ENCODE data around the gene ZCCHC2.

Gene ZCCHC2

DNA sequence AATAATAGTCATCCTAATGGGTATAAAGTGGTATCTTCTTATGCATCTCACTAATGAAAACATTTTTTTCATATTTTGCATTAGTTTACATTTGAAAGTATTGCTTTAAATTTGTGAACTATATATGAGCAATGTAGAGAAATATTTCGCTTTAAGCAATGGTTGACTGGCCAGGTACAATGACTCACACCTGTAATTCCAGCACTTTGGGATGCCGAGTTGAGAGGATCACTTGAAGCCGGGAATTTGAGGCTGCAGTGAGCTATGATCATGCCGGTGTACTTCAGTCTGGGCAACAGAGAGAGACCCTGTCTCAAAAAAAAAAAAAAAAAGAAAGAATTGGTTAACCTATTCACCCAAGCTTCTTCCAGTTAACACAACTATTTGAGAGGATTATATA is 15.1 kb downstream of the ZCCHC2 start:
- no peak for DNase-seq (ENCODE audit: low read depth in 2 of 2)

DNA sequence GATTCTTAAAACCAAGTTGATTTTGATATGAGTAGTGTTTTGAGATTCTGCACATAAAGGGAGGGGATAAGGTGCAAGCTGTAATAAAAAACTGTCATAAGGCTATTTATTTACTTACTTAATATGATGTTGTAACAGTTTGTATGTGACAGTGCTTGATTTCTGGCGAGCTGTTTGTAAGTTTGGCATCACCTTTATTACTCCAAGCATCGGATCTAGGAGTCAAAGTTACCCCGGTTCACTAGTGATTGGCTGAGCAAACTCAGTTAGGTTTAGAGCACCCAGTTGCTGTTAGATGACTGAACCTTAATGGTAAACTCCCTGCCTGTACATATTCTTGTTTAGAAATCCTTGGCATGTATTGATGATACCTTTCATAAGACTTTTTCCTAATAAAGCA is 16.1 kb downstream of the ZCCHC2 start:
- DNase-seq (ENCODE audit: low read depth in 2 of 2): no peak

DNA sequence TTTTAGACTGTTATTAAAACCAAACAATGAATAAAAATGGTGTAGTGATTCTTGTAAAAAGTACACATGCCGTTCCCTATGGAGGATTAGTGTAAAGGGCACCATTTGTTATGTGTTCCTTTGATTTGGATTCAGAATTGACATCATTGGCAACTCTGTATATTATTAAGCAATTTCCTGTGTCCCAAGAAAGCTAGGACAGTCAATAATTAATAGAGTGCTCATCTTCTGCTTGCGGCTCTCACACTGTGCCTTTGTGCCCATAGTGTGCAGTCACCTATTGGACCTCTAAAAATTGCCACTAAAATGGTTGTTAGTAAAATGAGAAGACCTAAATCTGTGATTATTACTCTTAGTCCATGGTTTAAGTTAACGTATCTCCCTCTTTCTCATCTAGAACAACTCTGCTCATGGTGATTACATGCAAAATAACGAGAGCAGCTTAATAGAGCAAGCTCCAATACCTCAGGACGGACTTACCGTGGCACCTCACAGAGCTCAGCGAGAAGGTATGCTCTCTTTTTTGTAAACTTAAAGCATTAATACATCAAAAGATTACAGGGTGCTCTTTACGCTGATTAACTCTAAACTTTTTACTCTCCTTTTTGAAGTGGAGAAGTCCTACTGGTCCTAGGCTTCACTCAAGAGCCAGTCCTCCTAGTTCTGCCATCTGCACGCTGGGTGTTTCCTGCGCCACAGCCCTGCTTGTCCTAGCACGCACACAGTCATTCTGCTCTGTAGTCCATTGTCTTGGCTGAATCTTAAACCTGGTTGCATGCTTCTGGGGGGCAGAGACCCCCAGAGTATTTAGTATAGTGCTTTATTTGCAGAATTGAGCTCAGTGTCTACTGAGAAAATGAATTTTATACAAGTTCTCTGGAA is 16.7 kb downstream of the ZCCHC2 start:
- DNase-seq (ENCODE audit: low read depth in 2 of 2): no peak

DNA sequence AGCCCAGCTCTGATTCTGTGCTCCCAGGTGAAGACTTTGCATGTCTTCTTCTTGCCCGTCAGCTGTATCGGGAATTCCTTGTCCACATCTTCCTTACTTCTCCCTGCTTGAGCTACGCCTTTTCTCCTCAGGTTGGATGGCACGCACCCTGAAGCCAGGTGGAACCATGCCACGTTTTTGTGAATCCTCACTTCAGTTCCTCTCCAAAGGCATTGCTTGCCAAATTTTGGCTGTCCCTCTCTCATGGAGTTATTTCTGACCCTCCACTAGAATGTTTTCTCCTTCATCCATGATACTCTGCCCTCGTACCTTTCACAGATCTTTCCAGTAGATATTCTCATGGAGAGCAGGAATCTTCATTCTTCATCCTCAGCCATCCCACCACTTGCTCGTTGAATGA is 20.2 kb downstream of the ZCCHC2 start:
- DNase-seq (ENCODE audit: low read depth in 2 of 2): no peak

DNA sequence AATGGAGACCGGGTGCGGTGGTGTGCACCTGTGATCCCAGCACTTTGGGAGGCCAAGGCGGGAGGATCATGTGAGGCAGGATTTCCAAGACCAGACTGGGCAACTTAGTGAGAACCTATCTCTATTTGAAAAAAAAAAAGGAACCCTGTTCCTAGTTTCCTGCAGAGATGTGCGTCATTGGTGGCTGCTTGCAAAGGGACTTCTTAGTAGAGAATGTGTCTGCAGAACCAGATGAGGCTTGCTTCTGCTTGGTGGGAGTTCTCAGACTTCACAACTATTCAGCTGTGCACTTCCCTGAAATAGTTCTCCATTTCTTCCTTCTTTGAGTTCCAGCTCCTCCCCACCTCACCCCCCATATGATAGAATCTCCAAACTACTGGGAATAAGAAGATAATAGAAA is 22.3 kb downstream of the ZCCHC2 start:
- DNase-seq (ENCODE audit: low read depth in 2 of 2): no peak

DNA sequence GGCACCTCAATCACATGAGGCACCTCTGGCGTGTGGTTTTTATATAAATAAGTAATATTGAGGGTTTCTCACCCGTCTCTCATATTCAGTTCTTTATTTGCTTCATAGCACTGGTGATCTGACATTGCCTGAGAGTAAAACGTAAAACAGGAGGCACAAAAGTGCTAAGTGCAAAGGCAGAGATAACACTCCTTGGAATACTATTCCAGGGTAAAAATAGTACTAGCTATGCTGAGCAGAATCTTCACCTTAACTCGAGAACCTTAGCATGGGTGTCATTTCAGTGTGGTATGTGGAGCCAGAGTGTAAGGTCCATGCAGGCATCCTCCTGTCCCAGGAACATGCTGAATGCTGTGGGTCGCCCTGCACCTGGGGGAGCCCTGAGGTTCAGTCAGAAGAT is 26.9 kb downstream of the ZCCHC2 start:
- DNase-seq (ENCODE audit: low read depth in 2 of 2): no peak

DNA sequence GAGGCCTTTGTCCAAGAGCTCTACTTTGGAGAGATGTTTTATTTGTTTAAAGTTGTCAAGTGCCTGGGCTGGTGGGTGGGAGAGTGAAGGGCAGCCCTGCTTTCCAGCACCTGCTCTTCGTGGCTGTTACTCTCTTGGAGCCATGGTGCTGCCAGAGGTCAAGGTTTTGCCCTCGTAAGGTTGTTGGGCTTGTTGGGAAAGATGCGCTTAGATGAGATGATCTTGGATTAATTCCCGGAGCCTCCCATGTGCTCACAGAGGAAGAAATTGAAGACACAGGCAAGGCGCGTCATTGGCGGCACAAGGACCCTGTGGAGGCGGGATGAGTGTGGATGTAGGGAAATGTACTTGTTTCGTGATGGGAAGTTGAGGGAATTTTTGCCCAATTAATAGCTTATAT is 27.9 kb downstream of the ZCCHC2 start:
- DNase-seq (ENCODE audit: low read depth in 2 of 2): no peak

DNA sequence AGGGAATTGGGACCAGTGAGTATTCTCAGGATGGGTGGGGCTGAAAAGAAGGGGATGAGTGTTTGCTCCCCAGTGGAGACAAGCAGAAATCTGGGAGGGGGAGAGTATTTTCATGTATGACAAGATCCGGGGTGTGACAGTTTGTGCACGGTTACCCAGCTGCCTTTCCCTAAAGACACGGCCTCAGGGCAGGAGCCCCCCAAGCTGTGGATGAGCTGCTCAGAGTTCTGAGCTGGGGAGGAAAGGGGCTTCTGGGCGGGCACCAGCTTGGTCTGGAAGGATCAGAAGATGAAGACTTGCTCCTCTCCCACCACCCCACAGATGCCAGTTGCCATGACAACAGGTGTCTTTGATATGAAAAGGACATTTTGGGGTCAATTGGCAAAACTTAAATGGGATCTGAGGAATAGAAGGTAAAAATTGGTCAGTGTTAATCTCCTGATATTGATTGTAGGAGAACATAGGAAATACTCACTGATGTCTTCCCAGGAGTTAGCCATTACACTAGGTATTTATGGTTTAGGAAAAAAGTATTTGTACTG is 29.2 kb downstream of the ZCCHC2 start:
- no peak for DNase-seq (ENCODE audit: low read depth in 2 of 2)

DNA sequence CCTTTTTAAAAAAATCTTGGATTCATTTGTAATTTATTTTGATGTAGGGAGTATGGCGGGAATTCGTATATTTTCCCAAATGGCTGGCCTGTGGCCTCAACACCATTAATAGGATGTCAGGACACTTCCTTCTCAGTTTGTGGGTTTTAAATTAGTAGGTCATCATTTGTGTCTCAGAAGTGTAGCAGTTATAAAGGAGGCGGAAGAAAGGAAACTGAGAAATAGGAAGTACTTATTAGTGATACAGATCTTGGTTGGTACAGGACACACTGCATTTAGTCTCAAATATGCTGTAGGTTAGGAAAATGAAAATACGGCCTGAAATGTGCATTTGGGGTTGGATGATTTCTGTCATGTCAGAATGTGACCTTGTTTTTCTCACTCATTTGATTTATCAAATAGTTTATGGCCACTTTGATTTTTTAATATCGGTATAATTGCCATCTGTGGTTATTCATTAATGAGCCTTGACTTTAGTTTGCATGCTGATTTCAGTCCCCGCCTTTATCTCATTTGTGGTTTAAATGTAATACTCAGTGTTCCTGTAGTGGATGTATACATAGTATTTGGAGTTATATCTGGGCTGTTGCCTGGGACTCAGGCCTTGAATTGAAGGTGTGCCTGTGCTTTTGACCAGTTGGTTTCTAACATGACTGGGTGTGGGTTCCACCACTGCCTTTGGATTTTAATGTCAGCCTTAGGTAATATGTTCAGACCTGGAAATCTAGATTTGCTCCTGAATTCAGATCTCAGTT is 31.4 kb downstream of the ZCCHC2 start:
- no peak for DNase-seq (ENCODE audit: low read depth in 2 of 2)

DNA sequence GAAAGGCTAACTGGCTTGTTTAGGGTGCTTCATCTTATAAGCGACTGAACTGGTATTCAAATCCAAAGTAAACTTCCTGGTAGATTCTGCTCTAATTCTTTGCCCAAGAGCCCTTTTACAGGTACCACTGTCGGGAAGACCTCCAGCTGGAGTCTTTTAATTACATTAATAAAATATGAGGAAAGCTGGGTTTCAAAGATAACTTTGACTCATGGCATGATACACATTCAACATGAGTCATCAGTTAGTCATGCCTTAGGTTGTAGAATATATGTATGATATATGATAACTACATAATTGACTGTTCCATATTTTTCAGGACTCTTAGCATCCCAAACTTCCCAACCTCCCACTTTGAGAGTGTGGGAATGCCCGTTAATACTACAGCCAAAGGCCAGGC is 32.3 kb downstream of the ZCCHC2 start:
- no peak for DNase-seq (ENCODE audit: low read depth in 2 of 2)

DNA sequence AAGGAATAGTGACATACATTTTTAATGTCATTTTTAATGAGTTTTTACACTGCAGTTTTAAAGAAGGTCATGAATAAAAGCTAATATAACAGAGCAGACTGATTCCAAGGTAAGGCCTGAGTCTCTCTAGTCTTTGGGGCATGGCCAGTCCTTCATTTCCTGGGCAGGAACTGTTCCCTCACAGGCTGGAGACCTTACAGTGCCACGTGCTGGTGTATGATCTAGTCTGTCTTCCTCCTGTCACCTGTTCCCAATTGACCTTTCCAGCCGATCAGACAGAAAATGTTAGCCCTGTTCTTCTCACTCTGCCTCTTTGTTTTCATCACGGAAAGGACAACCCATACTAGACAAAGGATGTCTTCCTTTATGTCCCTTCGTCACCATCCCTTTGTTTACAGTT is 33.6 kb downstream of the ZCCHC2 start:
- no peak for DNase-seq (ENCODE audit: low read depth in 2 of 2)

DNA sequence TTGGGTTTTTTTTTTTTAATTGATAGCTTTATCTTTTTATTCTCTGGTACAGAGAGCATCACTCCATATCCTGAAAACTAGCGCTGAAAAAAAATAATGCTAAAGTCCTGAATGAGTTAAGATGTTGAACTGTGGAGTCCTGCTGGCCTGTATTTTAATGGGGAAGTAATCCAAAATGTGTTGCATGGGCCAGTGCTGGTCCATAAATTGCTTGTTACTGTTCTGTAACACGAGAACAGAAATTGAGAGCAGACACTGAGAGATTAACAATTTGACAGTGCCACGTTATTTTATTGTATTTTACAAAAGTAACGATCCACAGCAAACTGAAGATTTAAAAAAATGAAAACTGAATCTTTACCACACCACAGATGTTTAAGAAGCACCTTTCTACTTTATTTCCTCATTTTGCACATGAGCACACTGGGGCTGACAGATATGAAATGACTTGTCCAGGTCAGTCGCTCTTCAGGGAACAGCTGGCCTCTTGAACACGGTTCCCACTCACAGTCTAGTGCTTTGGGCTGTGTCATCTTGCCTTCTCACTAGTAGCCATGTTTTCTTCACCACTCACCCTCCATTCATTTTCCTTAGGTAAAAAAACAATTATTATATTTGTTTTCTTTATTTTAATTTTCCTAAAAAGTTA is 35.3 kb downstream of the ZCCHC2 start:
- no peak for DNase-seq (ENCODE audit: low read depth in 2 of 2)

DNA sequence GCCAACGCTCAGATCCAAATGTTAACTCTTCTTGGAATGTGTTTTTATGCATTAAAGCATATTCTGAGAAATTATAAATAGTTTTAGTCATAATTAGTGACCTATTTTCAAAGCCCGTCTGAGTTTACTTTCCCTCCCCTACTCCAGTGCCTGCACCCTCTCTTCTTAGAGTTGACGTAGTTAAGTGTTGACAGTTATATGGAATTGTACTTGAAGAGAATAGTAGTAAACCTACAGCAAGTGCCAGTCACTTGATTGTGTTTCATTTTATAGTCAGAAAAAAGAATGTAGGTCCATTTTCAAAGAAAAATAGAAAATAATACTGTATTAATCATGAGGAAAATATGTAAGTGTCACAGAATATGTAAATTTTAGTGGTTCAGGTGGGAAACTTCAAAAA is 41.2 kb downstream of the ZCCHC2 start:
- DNase-seq (ENCODE audit: low read depth in 2 of 2): no peak

DNA sequence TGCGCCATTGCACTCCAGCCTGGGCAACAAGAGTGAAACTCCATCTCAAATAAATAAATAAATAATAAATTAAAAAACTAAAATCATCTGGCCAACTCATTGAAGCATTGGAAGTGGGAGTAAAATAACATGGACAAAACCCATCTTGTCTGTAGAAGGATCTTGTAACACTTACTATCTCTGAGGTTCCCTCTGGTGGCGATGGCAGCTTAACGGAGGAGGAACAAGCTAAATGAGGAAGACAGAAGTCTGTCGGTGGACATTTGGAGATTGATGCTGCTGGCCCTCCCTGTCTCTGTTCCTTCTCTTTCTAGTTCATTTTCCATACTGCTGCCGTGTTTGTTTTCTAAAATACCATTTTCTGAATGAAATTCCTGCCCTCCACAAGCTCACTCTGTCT is 43.4 kb downstream of the ZCCHC2 start:
- no peak for DNase-seq (ENCODE audit: low read depth in 2 of 2)

DNA sequence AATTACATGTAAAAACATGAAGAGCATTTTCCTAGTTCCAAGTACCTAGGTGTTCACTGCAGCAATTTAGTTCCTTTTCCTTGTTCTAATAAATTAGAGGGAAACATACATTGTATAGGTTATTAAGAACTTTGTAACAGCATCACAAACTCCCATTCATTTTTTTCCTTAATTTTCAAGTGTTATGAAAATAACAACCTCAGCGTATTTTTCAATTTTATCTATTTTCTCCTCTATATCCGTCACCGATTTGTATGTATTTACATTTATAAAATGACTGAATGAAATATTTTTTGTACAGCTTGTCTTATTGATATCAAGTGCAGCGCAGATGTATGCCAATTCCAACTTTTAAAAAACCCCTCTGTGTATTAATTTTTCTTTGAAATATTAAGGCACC is 44.0 kb downstream of the ZCCHC2 start:
- DNase-seq (ENCODE audit: low read depth in 2 of 2): no peak

DNA sequence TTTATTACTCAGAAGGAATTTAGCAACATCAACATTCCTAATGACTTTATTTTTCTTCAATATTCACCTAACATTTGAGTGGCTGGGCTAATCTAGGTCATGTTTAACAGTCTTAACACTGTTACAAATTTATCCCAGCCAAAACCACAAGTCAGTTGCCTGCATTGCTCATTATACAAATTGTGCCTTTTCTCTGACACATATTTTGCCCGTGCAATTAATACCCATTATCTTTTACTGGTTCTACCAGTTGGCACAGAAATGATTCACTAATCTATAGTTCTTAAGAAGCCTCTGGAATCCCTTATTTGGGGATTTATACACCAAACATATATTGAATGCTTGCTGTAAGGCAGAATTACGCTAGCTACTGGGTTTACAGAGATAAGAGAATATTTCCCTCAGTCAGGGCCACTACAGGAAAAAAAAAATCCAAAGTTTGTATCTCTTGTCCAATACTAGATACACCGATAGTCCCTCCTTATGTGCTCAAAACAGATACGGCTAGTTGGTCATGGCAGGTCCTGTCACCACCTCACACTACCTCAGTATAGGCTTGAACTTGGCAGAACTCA is 46.3 kb downstream of the ZCCHC2 start:
- no peak for DNase-seq (ENCODE audit: low read depth in 2 of 2)

DNA sequence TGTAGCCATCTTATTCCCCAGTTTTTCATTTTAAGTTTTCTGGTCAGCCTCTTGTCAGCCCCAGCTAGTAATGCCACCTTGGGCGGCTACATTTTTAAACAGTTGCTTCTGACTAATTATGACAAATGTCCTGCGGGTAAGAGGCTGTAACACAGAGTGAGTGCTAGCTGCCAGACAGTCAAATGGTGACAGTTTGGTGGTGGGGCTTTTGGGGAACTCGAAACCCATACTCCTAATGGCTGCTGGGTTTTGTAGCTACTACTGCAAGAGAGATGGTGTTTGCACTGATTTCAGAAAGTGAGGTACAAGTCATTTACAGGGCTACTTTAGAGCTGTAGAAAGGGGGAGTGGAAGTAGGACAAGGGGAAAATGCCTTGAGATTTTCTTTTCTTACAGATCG is 48.2 kb downstream of the ZCCHC2 start:
- no peak for DNase-seq (ENCODE audit: low read depth in 2 of 2)

DNA sequence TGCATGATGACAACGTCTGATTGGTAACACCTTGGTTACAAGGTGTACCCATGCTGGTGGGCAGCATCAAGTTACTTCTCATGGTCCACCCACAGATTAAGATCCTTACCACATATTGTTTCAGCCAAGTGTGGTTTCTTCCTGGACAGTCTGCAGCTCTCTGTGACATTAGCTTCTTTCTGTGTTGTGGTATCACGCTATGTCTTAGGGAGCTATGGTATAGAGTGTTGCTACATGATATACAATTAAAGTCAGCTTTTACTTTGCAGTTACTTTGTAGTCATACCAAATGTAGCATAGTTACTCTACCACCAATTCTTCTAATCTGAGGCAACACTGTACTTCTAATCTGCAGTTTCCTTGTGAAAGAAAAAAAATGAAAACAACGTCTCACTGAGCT is 48.8 kb downstream of the ZCCHC2 start:
- DNase-seq (ENCODE audit: low read depth in 2 of 2): no peak

DNA sequence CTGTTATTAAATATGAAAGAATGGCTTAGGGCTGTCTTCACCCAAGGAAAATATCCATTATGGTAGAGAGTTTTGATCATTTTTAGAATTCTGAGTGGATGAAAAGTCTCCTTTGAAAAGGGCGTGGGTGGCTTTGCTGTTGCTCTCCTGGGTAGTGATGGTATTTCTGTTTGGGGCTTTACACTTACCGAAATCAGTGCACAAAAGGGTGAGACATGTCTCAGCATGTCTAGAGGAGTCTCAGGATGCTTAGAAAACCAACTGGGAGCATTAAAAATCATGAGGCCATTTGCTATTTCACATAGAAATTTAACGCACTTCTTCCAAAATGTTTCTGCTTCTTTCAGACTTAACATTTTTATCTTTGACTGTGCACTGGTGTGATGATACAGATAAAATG is 49.6 kb downstream of the ZCCHC2 start:
- DNase-seq (ENCODE audit: low read depth in 2 of 2): no peak

DNA sequence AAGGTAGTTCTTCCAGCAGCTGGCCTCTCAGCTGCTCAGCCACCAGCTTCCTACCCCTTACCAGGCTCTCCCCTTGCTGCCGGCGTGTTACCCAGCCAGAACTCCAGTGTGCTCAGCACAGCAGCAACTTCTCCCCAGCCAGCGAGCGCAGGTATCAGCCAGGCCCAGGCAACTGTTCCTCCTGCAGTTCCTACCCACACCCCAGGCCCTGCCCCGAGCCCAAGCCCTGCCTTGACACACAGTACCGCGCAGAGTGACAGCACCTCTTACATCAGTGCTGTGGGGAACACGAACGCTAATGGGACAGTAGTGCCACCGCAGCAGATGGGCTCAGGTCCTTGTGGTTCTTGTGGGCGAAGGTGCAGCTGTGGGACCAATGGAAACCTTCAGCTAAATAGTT is 52.0 kb downstream of the ZCCHC2 start:
- no peak for DNase-seq (ENCODE audit: low read depth in 2 of 2)

DNA sequence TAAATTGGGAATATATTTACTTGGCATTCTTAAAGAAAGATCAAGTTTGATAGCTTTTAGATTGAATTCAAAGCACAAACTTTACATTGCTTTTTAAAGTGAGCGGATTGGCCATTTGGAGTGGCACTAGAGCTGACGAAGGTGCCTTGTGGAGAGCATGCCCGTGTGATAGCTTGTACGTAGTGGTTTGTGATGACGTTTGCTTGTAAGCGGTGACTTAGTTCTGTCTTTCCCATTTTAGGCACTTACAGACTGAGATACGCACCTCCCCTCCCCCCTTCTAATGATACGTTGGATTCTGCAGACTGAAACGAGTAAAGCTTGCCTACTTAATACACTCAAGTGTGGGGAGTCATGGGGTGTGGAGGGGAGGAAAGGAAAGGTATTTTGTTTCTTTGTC is 53.4 kb downstream of the ZCCHC2 start:
- DNase-seq (ENCODE audit: low read depth in 2 of 2): no peak

DNA sequence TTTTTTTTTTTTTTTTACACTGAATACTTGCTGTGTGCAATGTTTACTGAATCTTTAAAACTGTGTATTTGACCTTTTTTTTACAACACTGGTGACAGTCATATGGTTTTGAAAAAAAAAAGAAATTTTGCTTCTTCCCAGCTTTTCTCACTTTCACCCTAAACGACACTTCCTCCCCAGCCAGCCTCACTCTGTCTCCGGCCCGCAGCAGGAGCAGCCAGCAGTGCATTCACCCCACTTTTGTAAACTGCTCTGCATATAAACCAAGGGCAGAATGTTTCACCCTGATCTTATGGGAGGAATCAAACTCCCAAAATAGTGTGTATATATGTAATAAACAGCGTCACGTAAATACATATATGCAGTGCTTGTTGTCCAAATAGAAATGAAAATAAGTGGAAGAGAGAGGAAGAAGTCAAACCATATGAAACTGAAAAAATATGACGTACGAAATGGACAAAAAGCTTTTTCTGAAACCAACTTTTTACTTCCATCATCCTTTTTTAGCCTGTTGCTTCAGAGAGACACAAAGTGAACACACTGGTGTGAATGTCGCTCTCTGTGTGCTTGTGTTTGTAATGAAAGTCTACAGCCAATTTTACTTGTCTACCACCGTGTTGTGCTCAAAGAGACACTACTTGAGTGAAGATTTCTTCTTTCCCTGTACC is 54.2 kb downstream of the ZCCHC2 start:
- DNase-seq (ENCODE audit: low read depth in 2 of 2): no peak

All from stimulated activated CD8-positive, alpha-beta memory T cell treated with anti-CD3 and anti-CD28 coated beads, Interleukin-15, amount 100 ng/mL, for 4 hours (primary cell).